LNCAP (cell line): ENCODE results near the gene PPTC7.

Source experiments
- CTCF ChIP-seq: fragments of 450-650 bp; IDR thresholded peaks from 2 replicates; pipeline ENCODE4 v1.5.1; 2017; ENCODE audit warnings: mild to moderate bottlenecking

The PPTC7 gene

GRCh38 chr12:110501752-110502738 is 81.1 kb downstream of the PPTC7 start, which contains the start of the genes RAD9B and VPS29:
TSS of gene RAD9B (plus strand) at chr12:110502331. CDS start at chr12:110502338, 7 bp downstream.
TSS of gene VPS29 (minus strand) at chr12:110502111. CDS start at chr12:110502051, 60 bp downstream.
- no peak for TF ChIP-seq CTCF

GRCh38 chr12:110501399-110501751 is 81.7 kb downstream of the PPTC7 start:
- no peak for TF ChIP-seq CTCF

GRCh38 chr12:110498984-110499706 is 84.0 kb downstream of the PPTC7 start:
- no peak for TF ChIP-seq CTCF
